IMR-90 (cell line): Measurements from ENCODE around the gene ADPRS. TPM values are rescaled to one million over a fixed set of nuclear protein-coding genes. Genes with fewer than 3 reads are reported as not detected.

Experiments
- ATAC-seq: fragments of 200-7000 bp; cut with Tn5 transposase; 2 replicates; pipeline ENCODE4 v1.9.1; 2020; ENCODE audit warnings: low read depth, mild to moderate bottlenecking, moderate library complexity
- BruUV-seq: library from RNA; stranded (reverse); fragments of 400-500 nt; replicated peaks from 2 replicates; lab custom pipeline; 2021; lab: Mats Ljungman, UMichigan
- CTCF ChIA-PET: fragments of 300-600 bp; formaldehyde crosslinking; extraction: SDS; loops from one replicate; lab custom pipeline; 2021; ENCODE audit warnings: antibody characterized with exemption; lab: Yijun Ruan, JAX
- POLR2A ChIA-PET: fragments of 300-600 bp; sonication (Branson Sonifier 250); formaldehyde crosslinking; loops from one replicate; lab custom pipeline; 2022; ENCODE audit warnings: antibody characterized with exemption; ENCODE audit not compliant: unreplicated experiment; lab: Charles Lee
- DNase-seq: peaks from one replicate; pipeline ENCODE4 v3.0.0; 2013
- H2AFZ ChIP-seq: replicated peaks from 2 replicates; pipeline ENCODE3; 2013; ENCODE audit warnings: low read length, mild to moderate bottlenecking; ENCODE audit not compliant: poor library complexity
- H2AK5ac ChIP-seq: 2 replicates; pipeline ENCODE4 v1.6.1; 2013; ENCODE audit warnings: low read depth, low read length, inconsistent platforms
- H2AK9ac ChIP-seq: replicated peaks from 2 replicates; pipeline ENCODE3; 2013; ENCODE audit warnings: mild to moderate bottlenecking, low read depth, low read length, moderate library complexity; ENCODE audit not compliant: poor library complexity
- H2BK120ac ChIP-seq: 2 replicates; pipeline ENCODE4 v1.6.1; 2013; ENCODE audit warnings: low read depth, low read length, inconsistent platforms
- H2BK15ac ChIP-seq: 3 replicates; pipeline ENCODE4 v1.6.1; 2013; ENCODE audit warnings: low read depth, low read length, inconsistent platforms
- H2BK20ac ChIP-seq: 2 replicates; pipeline ENCODE4 v1.6.1; 2013; ENCODE audit warnings: low read depth, mild to moderate bottlenecking, inconsistent platforms, low read length, moderate library complexity
- H2BK5ac ChIP-seq: 2 replicates; pipeline ENCODE4 v1.6.1; 2013; ENCODE audit warnings: mild to moderate bottlenecking, low read depth, low read length, inconsistent platforms; ENCODE audit not compliant: poor library complexity, severe bottlenecking
- H3K14ac ChIP-seq: replicated peaks from 2 replicates; pipeline ENCODE4 v1.6.1; 2013; ENCODE audit warnings: low read depth, low read length, inconsistent platforms
- H3K18ac ChIP-seq: 2 replicates; pipeline ENCODE4 v1.6.1; 2013; ENCODE audit warnings: low read depth, low read length, control low read depth
- H3K23ac ChIP-seq: 2 replicates; pipeline ENCODE4 v1.6.1; 2013; ENCODE audit warnings: low read depth, low read length, inconsistent platforms
- H3K27ac ChIP-seq: 2 replicates; pipeline ENCODE4 v1.5.1; 2013; ENCODE audit warnings: mild to moderate bottlenecking, control low read depth, low read length; ENCODE audit not compliant: insufficient read depth
- H3K27me3 ChIP-seq: 2 replicates; pipeline ENCODE4 v1.6.1; 2013; ENCODE audit warnings: low read length; ENCODE audit not compliant: control insufficient read depth, insufficient read depth
- H3K36me3 ChIP-seq: 2 replicates; pipeline ENCODE4 v1.6.1; 2013; ENCODE audit warnings: low read length, mixed read lengths; ENCODE audit not compliant: control insufficient read depth, insufficient read depth
- H3K4ac ChIP-seq: 2 replicates; pipeline ENCODE4 v1.6.1; 2013; ENCODE audit warnings: low read depth, low read length, inconsistent platforms
- H3K4me1 ChIP-seq: 2 replicates; pipeline ENCODE4 v1.6.1; 2013; ENCODE audit warnings: low read length, mixed read lengths; ENCODE audit not compliant: control insufficient read depth, insufficient read depth
- H3K4me2 ChIP-seq: 2 replicates; pipeline ENCODE4 v1.6.1; 2013; ENCODE audit warnings: low read depth, mild to moderate bottlenecking, control low read depth, low read length, moderate library complexity
- H3K4me3 ChIP-seq: 2 replicates; pipeline ENCODE4 v1.5.1; 2013; ENCODE audit warnings: low read depth, mild to moderate bottlenecking, control low read depth, low read length, moderate library complexity; ENCODE audit not compliant: insufficient read depth
- H3K56ac ChIP-seq: 2 replicates; pipeline ENCODE4 v1.6.1; 2013; ENCODE audit warnings: low read length, inconsistent platforms; ENCODE audit not compliant: insufficient read depth; ENCODE audit errors: extremely low read depth
- H3K79me1 ChIP-seq, 2 experiments: 2 replicates each; pipeline ENCODE4 v1.6.1; 2013; ENCODE audit warnings: low read length in 2 of 2, inconsistent platforms in 1 of 2, low read depth in 1 of 2
- H3K9ac ChIP-seq: 2 replicates; pipeline ENCODE4 v1.6.1; 2013; ENCODE audit warnings: low read depth, low read length, control low read depth
- H3K9me1 ChIP-seq: 2 replicates; pipeline ENCODE4 v1.6.1; 2013; ENCODE audit warnings: low read length, inconsistent platforms; ENCODE audit not compliant: insufficient read depth
- H3K9me3 ChIP-seq: 2 replicates; pipeline ENCODE4 v1.6.1; 2013; ENCODE audit warnings: low read length; ENCODE audit not compliant: control insufficient read depth, insufficient read depth
- H4K20me1 ChIP-seq: 2 replicates; pipeline ENCODE4 v1.6.1; 2013; ENCODE audit warnings: low read length, inconsistent platforms; ENCODE audit not compliant: insufficient read depth
- H4K5ac ChIP-seq: 2 replicates; pipeline ENCODE4 v1.6.1; 2013; ENCODE audit warnings: mild to moderate bottlenecking, low read depth, low read length, control low read depth
- H4K8ac ChIP-seq, 2 experiments: 2 replicates each; pipeline ENCODE4 v1.6.1; 2013; ENCODE audit warnings: low read depth in 2 of 2, low read length in 2 of 2, control low read depth in 1 of 2, inconsistent platforms in 1 of 2
- H4K91ac ChIP-seq: 2 replicates; pipeline ENCODE4 v1.6.1; 2013; ENCODE audit warnings: low read depth, low read length, inconsistent platforms; ENCODE audit not compliant: insufficient read depth
- BHLHE40 ChIP-seq: fragments of 150-350 bp; IDR thresholded peaks from 2 replicates; pipeline ENCODE4 v1.6.1; 2016; ENCODE audit warnings: mild to moderate bottlenecking, low read depth, low read length
- CEBPB ChIP-seq: IDR thresholded peaks from 2 replicates; pipeline ENCODE4 v1.6.1; 2012; ENCODE audit warnings: low read depth, low read length, improper control_type of control experiment
- FOS ChIP-seq: fragments of 150-350 bp; IDR thresholded peaks from 2 replicates; pipeline ENCODE4 v1.6.1; 2016; ENCODE audit warnings: low read depth, low read length
- MAFK ChIP-seq: IDR thresholded peaks from 2 replicates; pipeline ENCODE4 v1.6.1; 2012; ENCODE audit warnings: low read depth, low read length, improper control_type of control experiment
- MAZ ChIP-seq: IDR thresholded peaks from 2 replicates; pipeline ENCODE4 v1.6.1; 2012; ENCODE audit warnings: low read depth, mild to moderate bottlenecking, low read length, improper control_type of control experiment, moderate library complexity, borderline replicate concordance
- POLR2A ChIP-seq: IDR thresholded peaks from 2 replicates; pipeline ENCODE4 v1.6.1; 2012; ENCODE audit warnings: mild to moderate bottlenecking, low read depth, low read length
- RCOR1 ChIP-seq: IDR thresholded peaks from 2 replicates; pipeline ENCODE4 v1.6.1; 2012; ENCODE audit warnings: mild to moderate bottlenecking, low read length, improper control_type of control experiment; ENCODE audit not compliant: insufficient replicate concordance
- RFX5 ChIP-seq: IDR thresholded peaks from 2 replicates; pipeline ENCODE4 v1.8.0; 2012; ENCODE audit warnings: low read depth, mild to moderate bottlenecking, low read length, moderate library complexity
- SMC3 ChIP-seq: fragments of 150-350 bp; IDR thresholded peaks from 2 replicates; pipeline ENCODE4 v1.6.1; 2016; ENCODE audit warnings: low read depth, mild to moderate bottlenecking, antibody characterized with exemption, low read length, moderate library complexity
- USF2 ChIP-seq: fragments of 150-350 bp; IDR thresholded peaks from 2 replicates; pipeline ENCODE4 v1.6.1; 2017; ENCODE audit warnings: mild to moderate bottlenecking, antibody characterized with exemption, low read length, low read depth
- dilution Hi-C: fragments of 300-500 bp; cut with HindIII; formaldehyde crosslinking; loops from one replicate; pipeline ENCODE4 v1.14.3; 2018; ENCODE audit warnings: low sequenced_read_pairs; ENCODE audit not compliant: unreplicated experiment
- in situ Hi-C: fragments of 300-500 bp; cut with MboI; formaldehyde crosslinking; loops from 3 replicates; pipeline ENCODE4 v1.14.3; 2019; ENCODE audit warnings: low sequenced_read_pairs, inconsistent platforms, mixed read lengths
- intact Hi-C: fragments of 100-400 bp; cut with micrococcal nuclease; formaldehyde crosslinking; loops from 2 replicates; pipeline ENCODE4 v1.10.0; 2022
- polyA plus RNA-seq, 3 experiments: library from polyadenylated mRNA; depleted of rRNA; stranded (reverse); fragments of >200 nt; gene quantifications; 2 replicates each; pipeline ENCODE4 v1.2.3, GENCODE V29; 2012; ENCODE audit warnings: low replicate concordance in 1 of 3
- total RNA-seq: library from RNA; depleted of rRNA; stranded (reverse); fragments of >200 nt; gene quantifications from 2 replicates; pipeline ENCODE4 v1.2.3, GENCODE V29; 2012
- TF ChIP-seq, protein P1 (sequence below): fragments of 150-350 bp; IDR thresholded peaks from 2 replicates; pipeline ENCODE4 v1.6.1; 2016; ENCODE audit warnings: low read depth, mild to moderate bottlenecking, low read length, moderate library complexity, borderline replicate concordance
- TF ChIP-seq, protein P2 (sequence below): conservative IDR thresholded peaks from 2 replicates; pipeline ENCODE4 v1.5.1; 2012; ENCODE audit warnings: mild to moderate bottlenecking, low read depth, low read length, improper control_type of control experiment

ADPRS gene
- total and polyA plus RNA-seq, 2 of the 4 experiments (the other 2 are of a cell fraction): 31.0 to 37.2 TPM

DNA sequence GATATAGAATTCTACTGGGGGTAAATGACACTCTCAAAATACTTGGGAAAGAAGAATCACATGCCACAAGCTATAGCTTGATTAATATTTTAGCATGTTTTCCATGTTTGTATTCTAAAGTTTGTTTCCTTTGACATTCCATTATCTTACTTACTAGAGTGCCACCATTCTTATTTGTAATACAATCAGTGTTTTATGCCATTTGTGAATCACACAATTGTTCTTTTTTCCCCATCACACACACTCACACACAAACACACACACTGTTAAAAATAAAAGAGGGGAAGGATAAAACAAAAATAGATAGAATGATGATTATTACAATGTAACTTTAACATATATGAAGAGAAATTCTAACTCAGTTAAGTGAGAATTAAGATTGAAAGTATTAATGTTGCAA lies 20.8 kb upstream of the ADPRS start:
- no peak overlapping the region for H4K8ac ChIP-seq
- DNase-seq (no peak), ATAC-seq (no peak)
- no TSS peak for BruUV-seq
- H3K4me3 ChIP-seq: no peak overlapping the region
- H3K9me1 ChIP-seq: no peaks in the 10 kb centered on the region
- H3K4ac ChIP-seq: no peak overlapping the region
- no peak overlapping the region for H2BK5ac ChIP-seq
- H3K4me2 ChIP-seq: no peak overlapping the region
- no peak overlapping the region for H2AK9ac ChIP-seq
- no peak overlapping the region for H3K9ac ChIP-seq
- H4K91ac ChIP-seq: no peak overlapping the region
- ChIA-PET CTCF (interaction anchor here (0.7 kb wide), 1 partner anchor 210 kb away, joined by 8 read pairs; no protein-coding TSS in a partner anchor), POLR2A (no interaction called here)
- no peak overlapping the region for H3K23ac ChIP-seq
- H3K36me3 ChIP-seq: no peaks in the 10 kb centered on the region
- H2BK120ac ChIP-seq: no peak overlapping the region
- H3K9me3 ChIP-seq: no peaks in the 10 kb centered on the region
- no peak overlapping the region for H2BK20ac ChIP-seq
- H4K20me1 ChIP-seq: no peaks in the 10 kb centered on the region
- no peaks in the 10 kb centered on the region for H3K27me3 ChIP-seq
- no peak overlapping the region for H2BK15ac ChIP-seq
- intact Hi-C loops (no loop called here), in situ Hi-C loops (no loop called here), dilution Hi-C loops (no loop called here)
- no peak overlapping the region for H3K56ac ChIP-seq
- no peak overlapping the region for H3K18ac ChIP-seq
- no peak overlapping the region for H2AK5ac ChIP-seq
- no peaks in the 10 kb centered on the region for H3K4me1 ChIP-seq
- no peak overlapping the region for H4K5ac ChIP-seq
- no peak overlapping the region for H3K27ac ChIP-seq
- no peak overlapping the region for H2AFZ ChIP-seq
- no peaks in the 10 kb centered on the region for H3K79me1 ChIP-seq
- TF ChIP-seq POLR2A (no peak), SMC3 (no peak), USF2 (no peak), MAZ (no peak), RCOR1 (no peak), RFX5 (no peak), BHLHE40 (no peak), FOS (no peak), MAFK (no peak), CEBPB (no peak)
- TF ChIP-seq, protein P1, sequence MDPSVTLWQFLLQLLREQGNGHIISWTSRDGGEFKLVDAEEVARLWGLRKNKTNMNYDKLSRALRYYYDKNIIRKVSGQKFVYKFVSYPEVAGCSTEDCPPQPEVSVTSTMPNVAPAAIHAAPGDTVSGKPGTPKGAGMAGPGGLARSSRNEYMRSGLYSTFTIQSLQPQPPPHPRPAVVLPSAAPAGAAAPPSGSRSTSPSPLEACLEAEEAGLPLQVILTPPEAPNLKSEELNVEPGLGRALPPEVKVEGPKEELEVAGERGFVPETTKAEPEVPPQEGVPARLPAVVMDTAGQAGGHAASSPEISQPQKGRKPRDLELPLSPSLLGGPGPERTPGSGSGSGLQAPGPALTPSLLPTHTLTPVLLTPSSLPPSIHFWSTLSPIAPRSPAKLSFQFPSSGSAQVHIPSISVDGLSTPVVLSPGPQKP: no peak
- TF ChIP-seq, protein P2, sequence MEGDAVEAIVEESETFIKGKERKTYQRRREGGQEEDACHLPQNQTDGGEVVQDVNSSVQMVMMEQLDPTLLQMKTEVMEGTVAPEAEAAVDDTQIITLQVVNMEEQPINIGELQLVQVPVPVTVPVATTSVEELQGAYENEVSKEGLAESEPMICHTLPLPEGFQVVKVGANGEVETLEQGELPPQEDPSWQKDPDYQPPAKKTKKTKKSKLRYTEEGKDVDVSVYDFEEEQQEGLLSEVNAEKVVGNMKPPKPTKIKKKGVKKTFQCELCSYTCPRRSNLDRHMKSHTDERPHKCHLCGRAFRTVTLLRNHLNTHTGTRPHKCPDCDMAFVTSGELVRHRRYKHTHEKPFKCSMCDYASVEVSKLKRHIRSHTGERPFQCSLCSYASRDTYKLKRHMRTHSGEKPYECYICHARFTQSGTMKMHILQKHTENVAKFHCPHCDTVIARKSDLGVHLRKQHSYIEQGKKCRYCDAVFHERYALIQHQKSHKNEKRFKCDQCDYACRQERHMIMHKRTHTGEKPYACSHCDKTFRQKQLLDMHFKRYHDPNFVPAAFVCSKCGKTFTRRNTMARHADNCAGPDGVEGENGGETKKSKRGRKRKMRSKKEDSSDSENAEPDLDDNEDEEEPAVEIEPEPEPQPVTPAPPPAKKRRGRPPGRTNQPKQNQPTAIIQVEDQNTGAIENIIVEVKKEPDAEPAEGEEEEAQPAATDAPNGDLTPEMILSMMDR: no peak
- no peak overlapping the region for H3K14ac ChIP-seq
